Amygdala (tissue), 56 donors: ENCODE results near the gene PWWP2B.

Experiments used
- DNase-seq, 56 donors: peaks; one replicate each; lab custom pipeline; 2025; lab: John Stamatoyannopoulos, UW

PWWP2B gene

GRCh38 chr10:132454296-132455198 is 57.5 kb downstream of the PWWP2B start:
- no peak for DNase-seq

DNA sequence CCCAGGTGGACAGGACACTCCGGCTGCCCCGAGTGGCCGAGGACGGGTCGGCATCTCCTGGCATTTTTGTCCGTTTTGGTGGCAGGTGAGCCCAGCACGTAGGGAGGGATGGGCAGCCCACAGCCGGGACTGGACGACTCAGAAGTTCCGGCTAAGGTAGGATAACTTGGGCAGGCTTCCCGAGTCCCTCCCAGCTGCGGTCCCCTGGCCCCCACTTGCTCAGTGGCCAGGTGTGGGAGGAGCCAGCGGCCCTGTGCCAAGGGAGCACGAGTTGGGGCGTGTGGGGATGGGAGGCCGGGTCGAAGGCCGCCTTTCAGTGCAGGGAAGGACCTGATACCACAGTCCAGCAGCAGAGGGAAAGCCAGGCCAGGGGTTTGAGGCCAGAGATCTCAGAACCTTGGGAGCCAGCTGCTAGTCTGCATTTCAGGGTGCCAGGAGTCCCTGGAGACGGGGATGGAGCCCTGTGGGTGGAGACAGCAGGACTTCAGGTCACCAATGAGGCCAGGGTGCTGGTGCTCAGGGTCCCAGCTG is 58.5 kb downstream of the PWWP2B start:
- DNase-seq = no peak

GRCh38 chr10:132455986-132456847 is 59.2 kb downstream of the PWWP2B start:
- DNase-seq = no peak

DNA sequence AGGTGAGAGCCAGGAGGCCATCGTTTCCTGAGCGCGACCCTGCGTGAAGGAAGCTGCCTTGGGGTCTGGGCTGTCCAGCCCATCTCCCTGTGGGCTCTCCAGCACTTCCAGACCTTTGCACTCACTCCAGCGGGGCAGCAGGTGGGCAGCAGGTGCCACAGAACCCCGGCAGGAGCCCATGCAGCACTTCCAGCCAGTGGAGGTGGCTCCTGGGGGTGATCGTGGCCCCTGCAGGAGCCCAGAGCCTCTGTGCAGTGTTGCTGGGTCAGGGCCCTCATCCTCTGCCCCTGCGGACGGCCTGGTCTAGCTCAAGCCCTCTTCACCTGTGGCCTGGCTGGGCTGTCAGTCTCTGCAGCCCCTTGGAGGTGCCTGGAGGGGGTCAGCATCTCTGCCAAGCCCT is 59.9 kb downstream of the PWWP2B start:
- no peak for DNase-seq

DNA sequence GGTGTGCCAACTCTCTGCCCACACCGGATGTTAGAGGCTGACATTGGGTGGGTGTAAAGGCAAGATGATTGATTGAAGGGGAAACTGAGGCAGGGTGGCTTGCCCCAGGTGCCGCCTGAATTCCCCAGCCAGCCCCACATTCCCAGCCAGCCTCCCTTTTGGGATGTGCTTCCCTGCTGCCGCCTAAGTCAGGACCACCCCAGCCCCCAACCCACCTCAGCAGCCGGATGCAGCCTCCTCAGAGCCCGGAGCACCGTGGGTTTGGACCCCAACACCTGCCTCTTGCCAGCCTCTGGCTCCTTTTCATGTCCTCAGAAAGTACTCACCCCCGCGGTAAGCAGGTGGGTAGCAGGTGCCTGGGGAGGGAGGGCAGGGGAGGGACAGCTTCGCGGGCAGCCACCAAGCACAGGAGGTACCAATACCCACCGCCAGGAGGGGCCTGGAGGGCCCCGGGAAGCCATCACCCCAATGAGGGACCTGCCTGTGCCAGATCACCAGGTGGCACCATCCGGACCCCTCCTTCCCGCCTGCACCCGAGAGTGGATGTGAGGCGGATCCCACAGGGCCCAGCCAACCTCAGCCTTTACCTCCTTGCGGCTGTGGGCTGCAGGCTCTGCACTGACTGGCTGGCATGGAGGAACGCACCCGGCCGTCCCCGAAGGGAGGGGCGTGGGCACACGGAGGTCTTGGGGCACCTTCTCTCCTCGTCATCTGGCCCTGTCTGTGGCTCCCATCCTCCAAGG is 60.5 kb downstream of the PWWP2B start:
- DNase-seq = no peak

DNA sequence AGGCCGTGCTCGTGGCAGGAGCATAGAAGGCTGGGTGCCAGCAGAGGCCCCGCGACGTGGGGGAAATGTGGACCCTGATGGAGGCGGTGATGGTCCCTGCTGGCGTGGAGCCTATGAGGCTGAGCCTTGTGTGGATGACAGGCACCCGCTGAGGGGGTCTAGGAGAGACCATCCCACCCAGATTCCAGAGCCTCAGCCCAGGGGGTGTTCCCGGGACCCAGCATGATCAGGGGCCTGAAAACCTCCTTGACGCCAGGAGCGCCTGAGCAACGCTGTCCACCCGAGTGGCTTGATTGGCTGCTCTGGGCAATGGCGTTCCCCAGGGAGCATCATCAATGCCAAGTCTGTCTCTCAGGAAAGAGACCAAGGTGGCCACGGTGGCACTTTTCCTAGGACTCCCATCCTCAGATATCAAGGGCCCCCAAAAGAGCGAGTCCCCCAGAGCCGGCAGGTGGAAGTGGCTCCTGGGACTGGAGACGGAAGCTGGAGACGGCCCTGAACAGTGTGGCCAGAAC is 61.1 kb downstream of the PWWP2B start:
- DNase-seq = no peak

- peak in 26 of 56 donors; percentile 12 to 72 (median 39) for DNase-seq
Measured at GRCh38 chr10:132458586-132459300, 61.7 kb downstream of the PWWP2B start.

- DNase-seq = no peak
Measured at GRCh38 chr10:132459301-132460003, 62.5 kb downstream of the PWWP2B start.

DNA sequence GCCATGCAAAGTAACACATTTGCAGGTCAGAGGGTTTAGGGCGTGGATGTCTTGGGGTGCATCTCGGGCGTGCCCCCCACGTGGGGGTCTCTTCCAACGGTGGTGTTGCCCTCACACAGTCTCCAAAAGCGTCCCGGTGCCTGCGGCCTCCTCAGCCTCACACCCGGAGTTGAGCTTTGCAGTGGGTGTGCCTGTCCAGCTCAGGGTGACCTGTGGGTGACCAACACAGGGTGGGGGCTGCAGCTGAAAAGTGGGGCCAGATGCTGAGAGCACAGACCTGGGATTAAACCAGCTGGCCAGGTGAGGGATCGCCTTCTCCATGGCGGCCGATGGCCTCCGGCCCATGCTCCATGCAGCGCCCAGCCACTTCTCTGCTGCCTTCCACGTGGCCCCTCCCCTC is 63.1 kb downstream of the PWWP2B start:
- DNase-seq = no peak

DNA sequence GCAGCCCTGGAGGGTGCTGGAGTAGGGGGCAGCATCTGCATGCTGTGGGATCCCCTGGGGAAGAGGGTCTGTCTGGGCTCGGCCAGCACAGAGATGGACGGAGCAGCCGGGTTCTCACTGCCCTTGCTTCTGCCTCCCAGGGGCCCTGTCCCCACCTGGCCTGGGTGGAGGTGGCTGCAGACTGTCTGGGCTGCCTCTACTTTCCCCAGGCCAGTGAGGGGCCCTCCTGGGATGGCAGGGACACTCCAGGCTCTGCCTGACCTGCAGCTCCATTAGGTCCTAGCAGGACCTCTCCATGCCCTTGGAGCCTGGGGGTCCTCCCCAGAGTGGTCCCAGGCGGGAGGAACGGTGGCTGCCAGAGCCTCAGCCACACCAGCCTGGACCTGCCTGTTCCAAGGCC is 63.7 kb downstream of the PWWP2B start:
- DNase-seq = no peak

DNA sequence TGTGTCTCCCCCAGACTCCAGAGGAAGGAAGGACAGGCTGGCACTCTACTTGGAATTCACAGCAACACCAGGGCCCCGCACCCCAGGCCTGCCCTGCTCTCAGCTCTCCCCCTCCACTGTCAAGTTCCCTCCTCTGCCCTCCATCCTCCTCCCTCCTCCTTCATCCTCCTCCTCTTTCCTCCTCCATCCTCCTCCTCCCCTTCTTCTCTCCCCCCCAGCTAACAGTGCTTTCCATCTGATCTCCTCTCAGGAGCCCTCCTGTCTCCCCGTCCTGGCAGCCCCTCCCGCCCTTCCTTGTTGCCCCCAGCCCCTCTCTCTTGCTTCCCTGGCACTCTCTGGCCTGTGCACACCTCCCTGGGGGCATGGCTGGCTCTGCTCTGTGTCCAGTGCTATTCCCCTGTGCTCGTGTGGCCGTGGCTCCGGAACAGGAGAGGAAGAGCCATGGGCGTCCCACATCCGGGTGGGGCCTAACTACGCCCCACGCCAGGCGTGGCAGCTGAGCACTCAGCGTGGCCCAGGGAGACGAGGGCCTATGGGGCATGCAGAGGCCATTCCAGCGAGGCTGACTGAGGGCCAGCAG is 64.2 kb downstream of the PWWP2B start:
- DNase-seq = no peak

GRCh38 chr10:132461683-132462231 is 64.8 kb downstream of the PWWP2B start:
- DNase-seq = no peak

- no peak for DNase-seq
Measured at GRCh38 chr10:132462463-132463332, 65.7 kb downstream of the PWWP2B start.

- DNase-seq = no peak
Measured at GRCh38 chr10:132463333-132464255, 66.6 kb downstream of the PWWP2B start.

DNA sequence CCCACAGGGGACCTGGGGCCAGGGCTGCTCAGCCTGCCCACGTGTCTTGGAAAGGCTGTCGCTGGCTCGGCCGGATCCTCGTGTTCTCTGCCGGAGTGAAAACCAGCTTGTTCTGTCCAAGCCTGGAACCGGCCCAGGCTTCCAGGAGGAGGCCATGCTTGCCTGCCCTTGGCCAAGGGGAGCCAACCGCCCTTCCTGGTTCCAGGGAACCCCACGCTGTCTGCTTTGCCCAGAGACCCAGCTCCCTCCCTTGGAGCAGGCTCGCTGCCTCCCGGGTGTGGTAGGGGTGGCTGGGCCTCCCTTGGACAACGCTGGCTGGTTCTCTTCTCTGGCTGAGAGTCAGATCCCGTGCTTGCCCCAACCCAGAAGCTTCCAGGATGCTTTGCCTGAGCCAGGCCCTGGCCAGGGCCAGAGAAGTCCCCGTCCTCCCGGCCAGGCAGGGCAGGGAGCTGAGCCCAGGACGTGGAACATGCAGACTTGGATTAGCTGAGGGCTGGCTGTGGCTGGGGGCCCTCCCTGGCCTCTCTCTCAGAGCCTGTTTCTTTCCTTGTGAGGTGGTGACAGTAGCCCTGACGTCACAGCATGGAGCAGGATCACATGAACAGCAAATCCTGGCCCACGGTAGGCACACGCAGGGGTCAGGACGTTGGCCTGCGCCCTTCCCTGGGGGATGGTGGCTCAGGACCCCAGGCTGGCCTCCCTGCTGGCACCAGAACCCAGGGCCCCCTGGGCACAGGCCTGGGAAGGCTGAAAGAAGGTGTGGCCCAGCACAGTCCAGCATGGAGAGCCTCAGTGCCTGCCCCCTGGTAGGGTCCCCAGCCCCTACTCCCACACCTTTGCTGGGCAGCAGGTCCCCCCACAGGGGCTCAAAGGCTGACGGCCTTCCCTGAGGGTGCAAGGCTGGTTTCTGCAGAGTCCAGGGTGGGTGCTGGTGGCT is 67.5 kb downstream of the PWWP2B start:
- peak in 52 of 56 donors; percentile 26 to 87 (median 76) for DNase-seq
